HG03439 (cell line): Measurements from ENCODE around the gene TNFSF13.

Source experiments
- ATAC-seq: cut with Tn5 transposase; IDR thresholded peaks from one replicate; pipeline ENCODE4 v1.9.1; 2021; ENCODE audit warnings: mild to moderate bottlenecking, moderate library complexity; ENCODE audit not compliant: unreplicated experiment

The TNFSF13 gene

DNA sequence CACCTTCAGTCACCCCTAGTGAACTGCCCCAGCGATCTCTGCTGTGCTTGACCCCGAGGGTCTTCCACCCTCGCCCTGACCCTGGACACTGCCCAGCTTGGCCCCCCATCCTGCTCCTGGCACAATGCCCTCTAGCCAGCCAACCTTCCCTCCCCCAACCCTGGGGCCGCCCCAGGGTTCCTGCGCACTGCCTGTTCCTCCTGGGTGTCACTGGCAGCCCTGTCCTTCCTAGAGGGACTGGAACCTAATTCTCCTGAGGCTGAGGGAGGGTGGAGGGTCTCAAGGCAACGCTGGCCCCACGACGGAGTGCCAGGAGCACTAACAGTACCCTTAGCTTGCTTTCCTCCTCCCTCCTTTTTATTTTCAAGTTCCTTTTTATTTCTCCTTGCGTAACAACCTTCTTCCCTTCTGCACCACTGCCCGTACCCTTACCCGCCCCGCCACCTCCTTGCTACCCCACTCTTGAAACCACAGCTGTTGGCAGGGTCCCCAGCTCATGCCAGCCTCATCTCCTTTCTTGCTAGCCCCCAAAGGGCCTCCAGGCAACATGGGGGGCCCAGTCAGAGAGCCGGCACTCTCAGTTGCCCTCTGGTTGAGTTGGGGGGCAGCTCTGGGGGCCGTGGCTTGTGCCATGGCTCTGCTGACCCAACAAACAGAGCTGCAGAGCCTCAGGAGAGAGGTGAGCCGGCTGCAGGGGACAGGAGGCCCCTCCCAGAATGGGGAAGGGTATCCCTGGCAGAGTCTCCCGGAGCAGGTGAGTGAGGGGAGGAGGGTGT, at the start of gene TNFSF13:
TSS of gene TNFSF13 (plus strand) at position 207 of the 776 bp plus-strand sequence. CDS start at position 497, 290 bp downstream.
- no peak for ATAC-seq

DNA sequence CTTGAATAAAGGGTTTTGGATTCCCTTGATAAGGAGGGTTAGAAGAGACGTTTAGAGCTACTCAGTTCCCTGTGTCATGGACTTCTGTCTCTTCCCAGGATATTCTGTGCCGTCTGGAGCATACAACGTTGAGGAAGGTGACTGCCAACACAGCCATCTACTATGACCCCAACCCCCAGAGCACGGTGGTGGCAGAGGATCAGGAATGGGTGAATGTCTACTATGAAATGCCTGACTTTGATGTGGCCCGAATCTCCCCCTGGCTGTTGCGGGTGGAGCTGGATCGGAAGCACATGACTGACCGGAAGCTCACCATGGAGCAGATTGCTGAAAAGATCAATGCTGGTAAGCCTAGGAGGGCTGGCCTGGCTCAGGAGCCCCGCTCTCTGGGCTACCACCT, 49.7 kb upstream of the TNFSF13 start:
- ATAC-seq, result no peak

- no peak for ATAC-seq
These were observed 48.6 kb upstream of the TNFSF13 start for GRCh38 chr17:7509937-7510336.

- no peak for ATAC-seq
These were observed 47.4 kb upstream of the TNFSF13 start for GRCh38 chr17:7511108-7511507.

GRCh38 chr17:7512105-7512504, 46.4 kb upstream of the TNFSF13 start:
- ATAC-seq, result no peak

DNA sequence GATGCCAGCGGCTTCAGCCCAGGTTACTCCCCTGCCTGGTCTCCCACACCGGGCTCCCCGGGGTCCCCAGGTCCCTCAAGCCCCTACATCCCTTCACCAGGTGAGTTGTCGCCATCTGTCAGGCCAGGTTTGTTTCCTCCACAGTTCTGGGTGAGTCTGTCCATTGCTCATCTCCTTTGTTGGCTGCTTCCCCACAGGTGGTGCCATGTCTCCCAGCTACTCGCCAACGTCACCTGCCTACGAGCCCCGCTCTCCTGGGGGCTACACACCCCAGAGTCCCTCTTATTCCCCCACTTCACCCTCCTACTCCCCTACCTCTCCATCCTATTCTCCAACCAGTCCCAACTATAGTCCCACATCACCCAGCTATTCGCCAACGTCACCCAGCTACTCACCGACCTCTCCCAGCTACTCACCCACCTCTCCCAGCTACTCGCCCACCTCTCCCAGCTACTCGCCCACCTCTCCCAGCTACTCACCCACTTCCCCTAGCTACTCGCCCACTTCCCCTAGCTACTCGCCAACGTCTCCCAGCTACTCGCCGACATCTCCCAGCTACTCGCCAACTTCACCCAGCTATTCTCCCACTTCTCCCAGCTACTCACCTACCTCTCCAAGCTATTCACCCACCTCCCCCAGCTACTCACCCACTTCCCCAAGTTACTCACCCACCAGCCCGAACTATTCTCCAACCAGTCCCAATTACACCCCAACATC, 45.6 kb upstream of the TNFSF13 start:
- ATAC-seq, result no peak

DNA sequence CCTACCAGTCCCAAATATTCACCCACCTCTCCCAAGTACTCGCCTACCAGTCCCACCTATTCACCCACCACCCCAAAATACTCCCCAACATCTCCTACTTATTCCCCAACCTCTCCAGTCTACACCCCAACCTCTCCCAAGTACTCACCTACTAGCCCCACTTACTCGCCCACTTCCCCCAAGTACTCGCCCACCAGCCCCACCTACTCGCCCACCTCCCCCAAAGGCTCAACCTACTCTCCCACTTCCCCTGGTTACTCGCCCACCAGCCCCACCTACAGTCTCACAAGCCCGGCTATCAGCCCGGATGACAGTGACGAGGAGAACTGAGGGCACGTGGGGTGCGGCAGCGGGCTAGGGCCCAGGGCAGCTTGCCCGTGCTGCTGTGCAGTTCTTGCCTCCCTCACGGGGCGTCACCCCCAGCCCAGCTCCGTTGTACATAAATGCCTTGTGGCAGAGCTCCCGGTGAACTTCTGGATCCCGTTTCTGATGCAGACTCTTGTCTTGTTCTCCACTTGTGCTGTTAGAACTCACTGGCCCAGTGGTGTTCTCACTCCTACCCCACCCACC, 44.6 kb upstream of the TNFSF13 start:
- no peak for ATAC-seq

DNA sequence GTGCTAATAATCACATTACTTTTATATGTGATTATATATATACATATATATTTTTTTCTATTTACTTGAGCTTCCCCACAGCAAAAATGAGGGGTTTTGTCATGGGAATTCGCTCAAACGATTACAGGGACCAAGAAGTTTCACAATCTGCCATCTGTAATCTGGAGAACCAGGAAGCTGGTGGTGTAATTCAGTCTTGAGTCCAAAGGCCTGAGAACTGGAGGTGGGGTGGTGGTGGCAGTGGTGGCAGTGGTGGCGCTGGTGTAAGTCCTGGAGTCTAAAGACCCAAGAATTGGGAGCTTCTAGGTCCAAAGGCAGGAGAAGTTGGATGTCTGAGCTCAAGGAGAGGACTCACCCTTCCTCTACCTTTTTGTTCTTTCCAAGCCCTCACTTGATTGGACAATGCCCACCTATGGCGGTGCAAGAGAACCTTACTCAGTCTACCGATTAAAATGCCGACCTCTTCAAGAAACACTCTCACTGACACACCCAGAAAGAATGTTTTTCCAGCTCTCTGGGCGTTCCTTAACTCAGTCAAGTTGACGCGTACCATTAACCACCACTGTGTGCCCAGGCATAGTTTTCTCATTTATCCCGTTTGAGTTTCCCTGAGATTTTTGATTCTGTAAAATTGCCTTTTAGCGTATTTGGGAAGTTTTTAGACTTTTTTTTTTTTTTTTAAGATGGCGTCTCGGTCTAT, 42.5 kb upstream of the TNFSF13 start:
- no peak for ATAC-seq

GRCh38 chr17:7523033-7523432, 35.5 kb upstream of the TNFSF13 start:
- no peak for ATAC-seq

DNA sequence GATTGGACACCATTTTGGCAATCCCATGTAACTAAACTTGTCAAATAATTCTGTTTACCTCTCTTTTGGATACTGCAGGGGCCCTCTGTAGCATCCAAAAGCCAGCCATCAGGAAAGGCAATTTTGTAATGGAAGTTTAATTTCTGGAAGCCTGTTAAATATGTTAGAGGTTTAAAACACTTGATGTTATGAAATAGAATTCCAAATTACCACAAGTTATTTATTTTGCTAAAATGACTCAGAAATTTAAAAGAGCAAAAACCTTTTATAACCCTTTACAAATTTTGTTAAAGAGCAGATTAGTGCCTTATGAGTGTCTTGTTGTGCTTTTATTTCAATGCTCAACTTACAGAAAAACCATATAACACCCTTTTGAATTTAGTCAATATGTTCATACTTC, 29.7 kb upstream of the TNFSF13 start:
- no peak for ATAC-seq

GRCh38 chr17:7530023-7530900, 28.3 kb upstream of the TNFSF13 start:
- ATAC-seq, result no peak

DNA sequence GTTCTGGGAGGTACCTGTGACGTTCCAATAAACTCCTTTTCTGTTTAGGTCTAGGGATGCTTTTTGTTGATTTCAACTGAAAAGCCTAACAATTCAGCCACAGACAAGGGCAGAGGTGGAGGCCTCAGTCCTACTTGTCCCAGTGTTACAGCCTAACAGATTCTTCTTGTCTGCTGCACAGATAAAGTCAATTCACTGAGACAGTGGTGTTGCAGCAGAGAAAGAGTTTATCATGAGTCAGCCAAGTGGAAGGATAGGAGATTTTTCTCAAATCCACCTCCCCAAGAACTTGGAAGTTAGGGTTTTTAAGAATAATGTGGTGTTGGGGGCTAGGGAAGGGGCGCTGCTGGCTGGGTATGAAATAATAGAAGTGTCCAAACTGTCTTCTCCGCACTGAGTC, 20.5 kb upstream of the TNFSF13 start:
- ATAC-seq, result no peak

DNA sequence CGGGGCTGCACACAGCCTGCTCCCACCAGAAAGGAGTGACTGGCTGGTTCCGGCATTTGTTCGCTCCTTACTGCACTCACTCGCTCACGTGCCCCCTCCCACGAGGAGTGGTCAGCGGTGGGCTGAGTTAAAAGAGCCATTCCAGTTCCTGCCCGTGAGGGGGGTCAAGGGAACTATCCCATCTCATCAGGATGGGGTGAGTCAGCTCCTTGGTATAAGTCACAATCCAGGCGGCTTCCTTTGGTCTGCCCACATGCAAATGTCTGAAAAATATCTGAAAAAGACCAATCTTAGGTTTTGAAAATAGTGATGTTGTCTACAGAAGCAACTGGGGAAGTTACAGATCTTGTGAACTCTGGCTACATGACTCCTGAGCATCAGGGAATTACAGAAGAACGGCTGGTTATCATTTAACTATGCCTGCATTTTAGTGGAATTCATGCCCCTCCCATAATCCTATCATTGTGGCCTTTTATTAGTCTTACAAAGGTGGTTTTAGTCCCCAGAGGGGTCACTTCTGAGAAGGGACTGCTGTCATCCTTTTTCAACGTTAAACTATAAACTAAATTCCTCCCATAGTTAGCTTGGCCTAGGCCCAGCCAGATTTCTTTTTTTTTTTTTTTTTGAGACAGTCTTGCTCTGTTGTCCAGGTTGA, 19.5 kb upstream of the TNFSF13 start:
- no peak for ATAC-seq

DNA sequence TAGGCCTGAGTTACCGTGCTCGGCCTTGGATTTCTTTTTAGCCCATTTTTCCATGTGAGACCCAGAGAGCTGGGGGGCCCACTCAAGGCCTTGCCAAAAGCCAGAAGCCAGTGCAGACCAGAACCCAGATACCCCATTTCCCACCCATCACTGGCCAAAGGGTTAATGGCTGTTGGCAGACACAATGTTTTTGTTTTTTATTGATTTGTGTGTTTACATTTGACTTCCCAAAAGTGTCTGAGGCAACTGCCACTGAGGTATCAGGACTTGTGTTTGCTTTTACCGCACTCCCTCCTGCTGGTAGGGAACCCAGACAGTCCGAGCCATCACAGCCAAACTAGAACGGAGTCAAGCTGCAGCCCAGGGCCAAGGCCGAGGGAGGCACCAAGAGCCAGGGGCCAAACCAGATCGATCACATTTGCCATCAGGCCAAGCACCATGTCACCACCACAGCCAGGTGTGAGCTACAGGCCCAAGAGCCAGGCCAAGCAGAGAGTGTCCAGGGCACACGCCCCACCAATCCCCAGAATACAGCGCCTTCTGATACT, 17.4 kb upstream of the TNFSF13 start:
- no peak for ATAC-seq

- no peak for ATAC-seq
These were observed 13.6 kb upstream of the TNFSF13 start for GRCh38 chr17:7544911-7545310.

- ATAC-seq, result no peak
These were observed 9.8 kb upstream of the TNFSF13 start, which contains the start of gene TNFSF12 for GRCh38 chr17:7548585-7549400. TSS of gene TNFSF12 (plus strand) at chr17:7549058. CDS start at chr17:7549154, 96 bp downstream.

DNA sequence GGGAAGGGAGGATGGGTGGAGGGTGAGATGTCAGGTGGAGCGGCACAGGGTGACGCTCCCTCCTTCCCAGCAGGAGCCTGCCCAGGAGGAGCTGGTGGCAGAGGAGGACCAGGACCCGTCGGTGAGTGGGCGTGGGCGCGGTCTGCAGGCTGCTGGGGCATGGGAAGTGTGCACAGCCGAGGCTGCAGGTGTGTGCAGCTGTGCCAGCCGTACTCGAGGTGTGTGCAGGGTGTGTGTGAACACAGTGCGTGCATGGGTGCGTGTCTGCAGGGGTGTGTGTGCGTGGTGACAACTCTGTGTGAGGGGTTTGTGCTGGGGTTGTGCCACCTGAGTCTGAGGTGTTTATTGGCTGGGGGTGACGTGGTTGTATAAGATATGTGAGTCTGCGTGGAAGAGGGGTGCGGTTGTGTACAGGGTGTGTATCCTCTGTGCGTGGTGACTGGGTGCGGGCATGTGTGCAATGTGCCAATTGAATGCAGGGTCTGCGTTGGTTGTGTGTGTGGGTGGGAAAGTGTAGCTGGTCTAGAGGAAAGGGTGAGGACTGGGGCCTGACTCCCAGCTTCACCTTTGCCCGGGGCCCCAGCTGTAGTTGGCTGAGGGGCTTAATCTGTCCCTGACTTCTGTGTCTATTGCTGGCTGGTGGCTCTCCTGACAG, 9.0 kb upstream of the TNFSF13 start:
- no peak for ATAC-seq

DNA sequence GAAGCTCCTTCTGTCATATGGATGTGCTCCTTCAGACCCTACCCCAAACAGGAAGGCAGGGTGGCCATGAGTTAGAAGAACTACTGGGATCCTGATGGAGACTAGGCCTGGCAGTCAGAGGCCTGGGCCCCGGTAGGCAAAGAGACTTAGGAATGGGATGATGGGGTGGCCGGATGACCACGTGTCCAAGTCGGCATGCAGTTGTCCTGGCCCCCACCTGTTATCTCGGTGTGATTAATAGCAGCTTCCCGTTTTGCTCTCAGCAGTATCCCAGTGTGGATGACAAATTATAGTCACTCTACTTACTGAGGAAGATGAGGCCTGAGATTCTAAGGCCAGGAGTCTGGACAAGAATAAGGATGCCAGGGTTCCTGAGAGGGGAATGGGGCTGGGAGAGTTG, 8.2 kb upstream of the TNFSF13 start:
- no peak for ATAC-seq
